Kasumi-1 (cell line): ENCODE results near the gene BRD7.
A peak's percentile ranks its signal among the peaks of the same experiment; 100 is the strongest.
"Not testable (repeated sequence)": the region's sequence is repeated elsewhere in the genome, so short reads cannot be mapped to it uniquely, and the experiment has no call there.

Source experiments
- DNase-seq, 2 experiments: peaks; one replicate each; lab custom pipeline; 2025; lab: John Stamatoyannopoulos, UW

The BRD7 gene

GRCh38 chr16:50354629-50355456 lies 13.9 kb downstream of the BRD7 start:
- DNase-seq = peak; percentile 56 to 76

DNA sequence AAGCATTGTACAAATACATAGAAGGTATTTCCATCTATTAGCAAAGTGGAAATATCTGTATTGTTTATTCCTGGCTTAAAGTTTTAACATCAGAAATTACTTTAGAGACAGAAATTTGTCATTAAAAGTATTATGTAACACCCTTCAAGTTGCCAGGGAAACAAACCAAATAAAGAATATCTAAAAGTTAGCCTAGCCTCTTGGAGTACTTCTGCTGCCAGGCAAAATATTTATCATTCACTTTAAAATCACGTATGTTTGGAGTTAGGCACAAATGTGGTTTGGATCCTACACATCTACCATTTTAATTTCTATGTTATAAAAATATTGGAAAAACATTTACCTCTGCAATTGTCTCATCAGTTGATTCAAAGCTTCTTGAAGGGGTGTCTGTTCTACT lies 14.7 kb downstream of the BRD7 start:
- DNase-seq = no peak

GRCh38 chr16:50351952-50352351 lies 16.8 kb downstream of the BRD7 start:
- no peak for DNase-seq

- no peak for DNase-seq
These were observed 17.7 kb downstream of the BRD7 start for GRCh38 chr16:50351116-50351515.

DNA sequence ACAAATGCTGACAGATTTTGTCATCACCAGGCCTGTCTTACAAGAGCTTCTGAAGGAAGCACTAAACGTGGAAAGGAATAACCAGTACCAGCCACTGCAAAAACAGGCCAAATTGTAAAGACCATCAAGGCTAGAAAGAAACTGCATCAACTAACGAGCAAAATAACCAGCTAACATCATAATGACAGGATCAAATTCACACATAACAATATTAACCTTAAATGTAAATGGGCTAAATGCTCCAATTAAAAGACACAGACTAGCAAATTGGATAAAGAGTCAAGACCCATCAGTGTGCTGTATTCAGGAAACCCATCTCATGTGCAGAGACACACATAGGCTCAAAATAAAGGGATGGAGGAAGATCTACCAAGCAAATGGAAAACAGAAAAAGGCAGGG lies 23.6 kb downstream of the BRD7 start:
- DNase-seq = not testable (repeated sequence)

DNA sequence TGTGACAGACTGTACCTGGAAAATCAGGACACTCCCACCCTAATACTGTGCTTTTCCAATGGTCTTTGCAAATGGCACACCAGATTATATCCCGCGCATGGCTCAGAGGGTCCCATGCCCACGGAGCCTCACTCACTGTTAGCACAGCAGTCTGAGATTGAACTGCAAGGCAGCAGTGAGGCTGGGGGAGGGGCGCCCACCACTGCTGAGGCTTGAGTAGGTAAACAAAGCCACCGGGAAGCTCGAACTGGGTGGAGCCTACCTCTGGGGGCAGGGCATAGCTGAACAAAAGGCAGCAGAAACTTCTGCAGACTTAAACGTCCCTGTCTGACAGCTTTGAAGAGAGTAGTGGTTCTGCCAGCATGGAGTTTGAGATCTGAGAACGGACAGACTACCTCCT lies 25.2 kb downstream of the BRD7 start:
- DNase-seq = not testable (repeated sequence)

GRCh38 chr16:50340578-50340977 lies 28.2 kb downstream of the BRD7 start:
- DNase-seq = no peak

DNA sequence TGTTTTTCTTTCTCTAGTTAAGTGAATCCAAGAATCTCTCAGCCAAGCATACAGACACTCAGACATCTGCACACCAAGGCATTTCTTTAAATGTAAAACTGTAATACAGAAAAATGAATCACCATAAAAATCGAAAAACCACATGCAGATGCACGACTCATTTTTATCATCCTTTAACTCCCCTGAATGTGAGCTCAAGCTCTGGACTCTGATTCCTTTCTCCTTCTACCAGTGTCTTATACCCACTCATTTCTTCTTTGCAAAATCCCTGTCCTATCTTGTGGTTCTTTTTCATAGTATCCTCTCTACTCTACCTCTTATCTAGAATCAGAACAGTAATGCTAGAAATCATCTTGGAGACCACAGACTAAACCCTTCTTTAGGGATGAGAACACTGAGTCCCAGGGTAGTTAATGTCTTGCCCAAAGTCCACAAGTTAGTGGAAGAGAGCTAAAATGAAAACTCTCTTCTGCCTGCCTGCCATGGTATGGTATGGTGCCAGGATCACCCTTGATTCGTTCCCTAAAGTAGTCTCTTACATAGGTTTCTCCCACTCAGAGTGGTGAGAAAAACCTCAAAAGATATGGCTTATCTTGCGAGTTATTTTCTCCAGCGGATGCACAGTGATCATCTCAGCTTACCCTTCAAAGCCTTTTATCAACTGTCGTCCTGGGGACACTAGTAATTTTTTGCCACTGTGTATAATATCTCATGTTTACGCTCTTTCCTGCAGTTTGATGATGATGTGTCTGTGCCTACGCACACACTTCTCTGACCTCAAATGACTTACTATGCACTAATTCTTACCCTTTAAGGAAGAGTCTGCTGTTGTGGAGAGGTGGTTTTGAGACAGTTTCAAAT lies 30.2 kb downstream of the BRD7 start:
- DNase-seq = no peak

DNA sequence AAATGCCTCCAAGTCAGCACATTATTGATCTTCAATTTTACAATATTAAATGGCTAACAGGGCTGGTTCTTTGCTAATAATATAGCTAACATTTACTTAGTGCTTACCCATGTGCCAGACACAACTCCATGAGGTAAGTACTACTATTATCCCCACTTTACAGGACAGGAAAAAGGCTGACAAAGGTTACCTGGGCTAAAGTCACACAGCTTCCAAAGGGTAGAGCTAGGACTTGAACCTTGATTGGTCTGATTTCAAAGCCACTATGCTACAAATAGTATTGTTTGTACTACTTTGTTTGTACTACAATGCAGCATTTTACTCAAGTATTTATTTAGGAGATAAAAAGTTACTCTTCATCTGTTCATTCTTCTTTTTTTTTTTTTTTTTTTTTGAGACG lies 31.9 kb downstream of the BRD7 start:
- DNase-seq = no peak

DNA sequence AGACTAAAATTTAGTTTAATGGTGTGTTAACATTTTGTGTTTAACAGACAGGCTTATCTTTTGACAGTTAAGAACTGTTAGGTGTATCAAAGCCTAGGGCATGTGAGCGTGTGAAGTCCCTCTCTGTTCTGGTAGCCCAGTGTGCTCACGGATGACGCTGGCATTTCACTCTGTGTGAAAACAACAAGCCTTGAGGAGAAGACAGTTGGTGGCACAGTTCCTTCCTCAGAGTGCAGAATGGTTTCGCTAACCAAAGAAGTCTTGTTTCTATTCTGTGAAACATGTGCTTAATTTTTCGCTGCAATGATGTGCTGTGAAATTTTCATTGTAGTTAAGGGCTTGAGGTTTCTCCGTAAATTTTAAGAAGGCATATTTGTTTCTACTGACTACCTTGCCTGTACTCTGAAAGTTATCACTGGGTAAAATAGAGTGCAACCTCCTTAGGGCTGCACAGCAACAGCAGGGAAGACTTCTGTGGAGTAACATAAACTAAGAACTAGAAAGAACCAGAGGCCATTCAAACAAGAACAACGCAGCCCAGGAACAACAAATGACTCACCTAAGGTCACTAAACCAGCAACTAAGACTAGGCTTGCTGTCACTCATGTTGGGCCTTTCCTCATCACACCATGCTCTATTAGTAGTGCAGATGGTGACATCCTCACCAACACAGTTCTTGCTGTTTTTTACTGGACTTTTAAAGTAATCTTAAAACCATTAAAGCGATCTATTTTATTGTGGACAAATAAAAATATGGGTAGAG lies 33.4 kb downstream of the BRD7 start:
- DNase-seq = no peak

DNA sequence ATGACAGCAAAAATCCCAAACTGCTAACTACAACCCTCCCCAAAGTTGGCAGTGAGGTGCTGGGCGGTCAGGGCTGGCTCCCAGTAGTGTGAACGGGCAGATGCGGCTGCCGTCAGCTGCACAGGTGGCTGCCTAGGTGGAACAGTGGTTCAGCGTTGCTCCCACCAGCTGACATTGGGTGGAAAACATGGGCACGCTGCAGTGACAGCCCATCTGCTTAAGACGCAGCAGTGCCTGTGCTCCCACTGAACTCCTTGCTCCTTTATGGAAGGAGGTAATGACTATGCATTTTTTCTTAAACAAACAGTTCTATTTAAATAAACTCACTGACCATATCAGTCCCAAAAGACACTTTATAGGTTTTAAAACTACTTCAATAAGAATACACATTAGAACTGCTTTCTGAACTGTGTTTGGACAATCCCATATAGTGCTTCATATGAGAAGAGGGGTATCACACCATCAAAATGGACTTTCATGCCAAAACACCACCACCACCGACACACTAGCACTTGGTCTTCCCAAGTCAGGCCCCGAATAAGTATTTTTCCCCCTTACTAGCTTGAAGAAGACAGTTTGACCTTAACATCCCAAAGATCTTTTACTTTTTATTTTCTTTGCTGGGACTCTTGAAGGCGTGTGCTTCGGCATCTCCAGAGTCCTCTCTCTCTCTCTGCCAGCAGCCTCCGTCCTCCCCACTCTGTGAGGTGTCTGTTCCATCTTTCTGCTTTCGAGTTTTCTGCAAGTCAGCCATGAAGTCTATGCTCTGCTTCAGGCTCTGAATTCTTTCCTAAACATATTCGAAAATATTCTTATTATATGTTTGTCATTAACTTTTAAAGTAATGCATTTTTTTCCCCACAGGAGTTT lies 34.4 kb downstream of the BRD7 start:
- DNase-seq = no peak

DNA sequence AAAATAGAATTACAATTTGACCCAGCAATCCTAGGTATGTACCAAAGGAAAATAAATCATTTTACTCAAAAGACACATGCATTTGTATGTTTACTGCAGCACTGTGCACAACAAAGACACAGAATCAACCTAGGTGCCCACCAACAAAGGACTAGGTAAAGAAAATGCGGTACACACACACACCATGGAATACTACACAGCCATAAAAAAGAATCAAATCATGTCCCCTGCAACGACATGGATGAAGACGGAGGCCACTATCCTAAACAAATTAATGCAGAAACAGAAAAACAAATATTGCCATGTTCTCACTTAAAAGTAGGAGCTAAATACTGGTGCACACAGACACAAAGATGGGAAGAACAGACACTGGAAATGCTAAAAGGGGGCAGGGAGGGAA lies 36.2 kb downstream of the BRD7 start:
- no peak for DNase-seq

- no peak for DNase-seq
These were observed 37.2 kb downstream of the BRD7 start for GRCh38 chr16:50331570-50331969.

GRCh38 chr16:50329446-50330189 lies 39.2 kb downstream of the BRD7 start:
- DNase-seq = no peak

GRCh38 chr16:50326835-50327465 lies 41.8 kb downstream of the BRD7 start:
- peak; percentile 56 to 72 for DNase-seq

- DNase-seq = no peak
These were observed 42.5 kb downstream of the BRD7 start for GRCh38 chr16:50326264-50326663.

DNA sequence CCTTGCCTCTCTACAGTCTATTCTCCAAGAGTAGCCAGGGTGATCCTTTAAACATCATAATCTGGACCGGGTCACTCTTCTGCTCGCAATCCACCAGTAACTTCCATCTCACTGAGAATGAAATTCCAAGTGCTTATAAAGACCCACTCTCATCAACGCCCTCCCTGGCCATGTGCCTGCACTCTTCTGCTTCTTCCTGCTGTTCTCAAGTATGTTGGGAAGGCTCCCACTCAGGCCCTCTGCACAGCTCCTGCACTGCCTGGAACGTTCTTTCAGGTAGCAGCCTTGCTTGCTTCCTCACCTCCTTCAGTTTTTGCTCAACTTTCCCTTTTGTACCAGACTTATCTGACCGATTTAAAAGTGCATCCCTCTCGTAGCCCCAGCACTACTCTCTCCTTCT lies 44.4 kb downstream of the BRD7 start:
- DNase-seq = no peak

- DNase-seq = peak; percentile 27 to 42
These were observed 45.3 kb downstream of the BRD7 start for GRCh38 chr16:50323335-50324011.

DNA sequence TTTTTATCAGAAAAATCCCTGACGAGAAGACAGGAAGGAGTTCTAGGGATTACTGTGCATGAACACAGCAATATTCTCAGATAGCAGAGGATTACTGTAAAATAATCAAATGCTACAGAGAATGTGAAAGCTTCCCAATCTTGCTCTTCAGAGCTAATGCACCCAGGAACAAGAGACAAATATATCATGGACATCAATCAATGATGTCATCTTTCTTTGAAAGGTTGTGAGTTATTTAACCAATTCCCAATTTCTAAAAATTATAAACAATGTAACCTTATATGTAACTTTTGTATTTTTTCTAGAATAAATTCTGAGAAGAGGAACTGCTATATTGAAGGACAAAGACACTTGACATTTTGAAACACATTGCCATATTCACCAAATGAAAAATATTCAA lies 46.5 kb downstream of the BRD7 start:
- no peak for DNase-seq

DNA sequence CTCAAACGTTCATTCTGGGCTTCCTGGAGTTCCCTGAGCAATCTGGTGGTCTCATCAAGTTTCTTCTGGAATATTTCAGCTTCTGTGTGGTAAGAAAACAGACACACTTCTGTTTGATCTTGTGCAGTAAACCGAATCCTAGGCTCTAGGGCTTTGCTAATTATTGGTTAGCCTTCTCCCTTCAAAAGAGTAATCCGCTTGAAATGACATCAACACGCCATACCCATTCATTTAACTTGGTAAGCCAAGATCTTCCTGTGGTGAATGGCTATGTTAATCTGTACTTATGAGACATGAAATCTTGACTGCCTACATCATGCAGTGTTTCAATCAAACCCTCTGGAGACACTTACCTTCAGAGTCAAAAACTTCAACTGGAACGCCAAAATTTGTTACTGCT lies 48.5 kb downstream of the BRD7 start:
- DNase-seq = no peak
